Common myeloid progenitor, CD34-positive (primary cell): Measurements from ENCODE around the gene TFPT.

Experiments
- CTCF ChIA-PET: fragments of 350-600 bp; sonication (Branson Sonifier 250); formaldehyde crosslinking; loops from one replicate; lab custom pipeline; 2021; ENCODE audit warnings: antibody characterized with exemption; lab: Charles Lee
- POLR2A ChIA-PET: fragments of 350-600 bp; sonication (Branson Sonifier 250); formaldehyde crosslinking; loops from one replicate; lab custom pipeline; 2021; ENCODE audit warnings: antibody characterized with exemption; lab: Charles Lee
- DNase-seq, 3 donors: peaks; one replicate each; pipeline versions ENCODE4 v3.0.0 to v3.0.0-alpha.2; 2013
- H3K27ac ChIP-seq, 2 experiments: 1 replicate in 1 of 2; 2 replicates in 1 of 2; pipeline ENCODE4 v1.7.0; 2013; ENCODE audit warnings: inconsistent platforms in 2 of 2, low read length in 2 of 2, mild to moderate bottlenecking in 2 of 2, low read depth in 1 of 2, moderate library complexity in 1 of 2; ENCODE audit not compliant: severe bottlenecking in 2 of 2, insufficient read depth in 1 of 2, poor library complexity in 1 of 2
- H3K27me3 ChIP-seq, 5 experiments: replicated peaks in 2 of 5; 1 replicate in 3 of 5; 2 replicates in 2 of 5; pipeline versions ENCODE4 v1.6.1 to v1.7.0; 2013; ENCODE audit warnings: low read length in 4 of 5, mild to moderate bottlenecking in 2 of 5, moderate library complexity in 2 of 5, inconsistent platforms in 1 of 5; ENCODE audit not compliant: insufficient read depth in 5 of 5, control insufficient read depth in 4 of 5
- H3K36me3 ChIP-seq, 4 experiments: 1 replicate in 2 of 4; 2 replicates in 2 of 4; pipeline versions ENCODE4 v1.6.1 to v1.7.0; 2013; ENCODE audit warnings: low read length in 3 of 4, control low read depth in 1 of 4, mild to moderate bottlenecking in 1 of 4; ENCODE audit not compliant: control insufficient read depth in 4 of 4, insufficient read depth in 4 of 4
- H3K4me1 ChIP-seq, 4 experiments: 1 replicate in 3 of 4; 2 replicates in 1 of 4; pipeline versions ENCODE4 v1.6.1 to v1.7.1; 2013; ENCODE audit warnings: low read length in 3 of 4, mild to moderate bottlenecking in 3 of 4, control low read depth in 1 of 4, inconsistent platforms in 1 of 4, moderate library complexity in 1 of 4; ENCODE audit not compliant: control insufficient read depth in 4 of 4, insufficient read depth in 4 of 4; ENCODE audit errors: control extremely low read depth in 1 of 4
- H3K4me3 ChIP-seq, 7 experiments: 1 replicate in 4 of 7; 2 replicates in 3 of 7; pipeline versions ENCODE4 v1.5.1 to v1.7.0; 2013; ENCODE audit warnings: mild to moderate bottlenecking in 7 of 7, low read length in 6 of 7, moderate library complexity in 6 of 7, inconsistent platforms in 2 of 7, low read depth in 2 of 7, control low read depth in 1 of 7; ENCODE audit not compliant: insufficient read depth in 4 of 7, control insufficient read depth in 1 of 7; ENCODE audit errors: extremely low read depth in 1 of 7
- H3K9me3 ChIP-seq, 5 experiments: 1 replicate in 4 of 5; 2 replicates in 1 of 5; pipeline versions ENCODE4 v1.6.1 to v1.7.1; 2013; ENCODE audit warnings: low read length in 4 of 5, mild to moderate bottlenecking in 2 of 5, inconsistent platforms in 1 of 5, low read depth in 1 of 5, moderate library complexity in 1 of 5; ENCODE audit not compliant: control insufficient read depth in 4 of 5, insufficient read depth in 2 of 5; ENCODE audit errors: control extremely low read depth in 1 of 5
- WGBS: methylation state at CpG from one replicate; pipeline ENCODE4 v1.1.5; 2013; ENCODE audit not compliant: insufficient coverage; 5-methylcytosine and 5-hydroxymethylcytosine counted together

Gene TFPT

DNA sequence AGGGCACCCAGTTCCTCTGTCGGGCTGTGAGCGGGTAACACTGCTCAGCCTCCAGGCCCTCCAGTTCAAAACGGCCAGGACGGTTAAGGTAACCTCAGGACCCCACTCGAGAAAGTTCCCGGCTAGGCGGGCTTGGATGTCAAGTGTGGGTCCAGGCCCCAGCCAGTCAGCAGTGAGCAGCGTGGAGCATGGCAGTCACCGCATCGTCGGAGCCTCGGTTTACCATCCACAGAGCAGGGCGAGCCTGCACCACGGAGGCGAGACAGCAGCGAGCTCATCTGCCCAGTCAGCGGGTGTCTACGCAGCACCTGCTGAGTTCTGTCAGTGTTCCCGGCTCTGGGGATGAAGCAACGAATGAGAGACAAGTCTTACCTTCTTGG, 14.2 kb upstream of the TFPT start:
- no peaks in the 10 kb centered on the region for H3K4me1 ChIP-seq
- H3K9me3 ChIP-seq = peaks cover 0 to 3% (median 0%) of the 10 kb centered on the region in 5 experiments
- peaks cover 1 to 65% (median 48%) of the 10 kb centered on the region in 4 experiments for H3K36me3 ChIP-seq
- ChIA-PET POLR2A (no interaction called here), CTCF (no interaction called here)
- no peak overlapping the region for H3K4me3 ChIP-seq
- 98% methylated on average over 19 of the region's 20 CpGs for WGBS
- no peaks in the 10 kb centered on the region for H3K27me3 ChIP-seq
- no peak for DNase-seq
- no peak overlapping the region for H3K27ac ChIP-seq

DNA sequence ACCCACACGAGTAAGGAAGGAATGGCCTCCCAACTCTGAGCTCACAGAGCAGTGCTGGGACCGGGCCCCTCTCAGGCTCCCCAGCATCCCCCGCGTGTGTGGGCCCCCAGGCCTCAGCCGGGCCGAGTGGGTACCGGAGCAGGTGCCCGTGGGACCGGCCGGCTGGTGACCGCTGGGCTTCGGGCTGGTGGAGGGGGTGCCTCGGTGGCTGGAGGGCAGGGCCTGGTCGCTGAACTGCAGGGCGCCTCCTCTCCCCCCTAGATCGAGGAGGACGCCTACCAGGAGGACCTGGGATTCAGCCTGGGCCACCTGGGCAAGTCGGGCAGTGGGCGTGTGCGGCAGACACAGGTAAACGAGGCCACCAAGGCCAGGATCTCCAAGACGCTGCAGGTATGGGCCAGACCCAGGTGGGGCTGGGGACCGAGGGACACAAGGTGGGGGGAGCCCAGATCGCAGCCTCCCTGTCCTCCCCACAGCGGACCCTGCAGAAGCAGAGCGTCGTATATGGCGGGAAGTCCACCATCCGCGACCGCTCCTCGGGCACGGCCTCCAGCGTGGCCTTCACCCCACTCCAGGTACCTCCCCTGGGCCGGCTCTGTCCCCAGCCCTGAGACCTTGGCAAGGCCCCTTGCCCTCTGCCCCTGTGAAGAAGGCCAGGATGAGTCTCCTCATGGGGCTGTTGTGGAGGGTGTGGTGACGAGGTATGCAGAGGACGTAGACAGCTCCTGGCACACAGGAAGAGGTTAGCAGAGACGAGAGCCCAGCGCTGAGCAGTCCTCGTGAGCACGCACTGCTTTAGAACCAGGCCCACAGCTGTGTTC, 13.5 kb upstream of the TFPT start:
- Histone ChIP-seq H3K4me1 (no peaks in the 10 kb centered on the region), H3K27me3 (no peaks in the 10 kb centered on the region), H3K36me3 (peaks cover 3 to 71% (median 54%) of the 10 kb centered on the region in 4 experiments), H3K9me3 (peaks cover 0 to 3% (median 0%) of the 10 kb centered on the region in 5 experiments), H3K27ac (no peak overlapping the region), H3K4me3 (no peak overlapping the region)
- 97% methylated on average over 37 of the region's 41 CpGs for WGBS
- CTCF ChIA-PET = no interaction called here
- DNase-seq = no peak
- POLR2A ChIA-PET = no interaction called here

GRCh38 chr19:54128441-54128725, 12.9 kb upstream of the TFPT start:
- H3K27me3 ChIP-seq = no peaks in the 10 kb centered on the region
- no peak overlapping the region for H3K4me3 ChIP-seq
- POLR2A ChIA-PET = no interaction called here
- H3K27ac ChIP-seq = no peak overlapping the region
- WGBS = 96% methylated on average over 13 of the region's 20 CpGs
- H3K9me3 ChIP-seq = no peaks in the 10 kb centered on the region
- no peak for DNase-seq
- peaks cover 8 to 77% (median 60%) of the 10 kb centered on the region in 4 experiments for H3K36me3 ChIP-seq
- H3K4me1 ChIP-seq = no peaks in the 10 kb centered on the region
- CTCF ChIA-PET = no interaction called here

DNA sequence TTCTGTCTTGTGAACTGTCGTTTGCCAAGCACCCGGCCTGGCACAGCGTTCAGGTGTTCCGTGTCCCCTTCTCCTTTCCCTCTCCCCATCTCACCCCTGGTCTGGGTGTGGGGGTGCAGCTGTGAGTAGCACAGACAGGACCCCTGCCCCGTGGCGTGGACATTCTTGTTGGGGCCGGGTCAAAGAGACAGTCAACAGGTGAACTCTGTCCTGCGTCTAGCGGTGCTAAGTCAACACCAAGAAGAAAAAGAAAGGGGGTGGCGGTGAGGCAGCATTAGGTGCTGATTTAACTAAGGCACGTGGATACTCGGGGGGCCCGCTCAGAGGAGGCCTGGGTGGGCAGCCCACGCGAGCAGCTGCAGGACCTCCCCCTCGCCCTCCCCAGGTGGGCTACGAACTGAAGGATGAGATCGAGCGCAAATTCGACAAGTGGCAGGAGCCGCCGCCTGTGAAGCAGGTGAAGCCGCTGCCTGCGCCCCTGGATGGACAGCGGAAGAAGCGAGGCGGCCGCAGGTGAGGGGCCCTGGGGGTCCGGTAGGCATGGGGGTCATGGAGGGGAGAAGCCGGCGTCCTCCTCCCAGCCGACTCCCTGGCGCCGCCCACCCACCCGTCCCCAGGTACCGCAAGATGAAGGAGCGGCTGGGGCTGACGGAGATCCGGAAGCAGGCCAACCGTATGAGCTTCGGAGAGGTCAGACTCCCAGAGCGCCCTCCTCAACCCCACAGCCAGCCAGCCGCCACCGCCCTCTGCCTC, 12.4 kb upstream of the TFPT start:
- no peaks in the 10 kb centered on the region for H3K9me3 ChIP-seq
- ChIA-PET CTCF (interaction anchor here (1.1 kb wide), 1 partner anchor 9 kb away, joined by 4 read pairs; no protein-coding TSS in a partner anchor), POLR2A (no interaction called here)
- 89% methylated on average over 26 of the region's 44 CpGs for WGBS
- DNase-seq = no peak
- H3K27ac ChIP-seq = no peak overlapping the region
- H3K36me3 ChIP-seq = peaks cover 8 to 82% (median 64%) of the 10 kb centered on the region in 4 experiments
- no peaks in the 10 kb centered on the region for H3K27me3 ChIP-seq
- H3K4me3 ChIP-seq = no peak overlapping the region
- no peaks in the 10 kb centered on the region for H3K4me1 ChIP-seq

DNA sequence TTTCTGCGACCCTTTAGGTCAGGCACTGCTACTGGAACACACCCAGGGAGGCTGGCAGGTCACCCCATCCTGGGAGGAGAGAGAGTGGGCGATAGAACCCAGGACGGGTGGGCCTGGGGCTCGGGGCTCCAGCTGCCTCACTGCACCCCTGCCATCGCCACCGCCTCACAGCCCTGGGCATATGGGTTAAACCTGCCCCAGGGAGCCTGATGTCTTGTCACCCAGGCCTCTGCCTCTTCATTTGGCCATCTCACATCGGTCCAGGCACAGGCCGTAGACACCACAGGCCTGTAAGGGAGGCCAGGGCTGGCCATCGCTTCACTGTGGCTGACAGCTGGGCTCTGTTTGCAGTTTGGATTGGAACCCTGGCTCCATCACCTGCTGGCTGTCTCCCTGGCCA, 10.3 kb upstream of the TFPT start:
- no peak for DNase-seq
- H3K36me3 ChIP-seq = peaks cover 8 to 87% (median 71%) of the 10 kb centered on the region in 4 experiments
- H3K27ac ChIP-seq = no peak overlapping the region
- no peak overlapping the region for H3K4me3 ChIP-seq
- ChIA-PET POLR2A (no interaction called here), CTCF (no interaction called here)
- H3K4me1 ChIP-seq = no peaks in the 10 kb centered on the region
- WGBS = 96% methylated on average over 8 of the region's 9 CpGs
- H3K9me3 ChIP-seq = no peaks in the 10 kb centered on the region
- no peaks in the 10 kb centered on the region for H3K27me3 ChIP-seq

- DNase-seq = no peak
- CTCF ChIA-PET = interaction anchor here (0.9 kb wide), 1 partner anchor 8 kb away, joined by 3 read pairs; no protein-coding TSS in a partner anchor
- H3K27me3 ChIP-seq = no peaks in the 10 kb centered on the region
- H3K9me3 ChIP-seq = no peaks in the 10 kb centered on the region
- WGBS = 98% methylated on average over 17 of the region's 19 CpGs
- H3K4me3 ChIP-seq = no peak overlapping the region
- no peaks in the 10 kb centered on the region for H3K4me1 ChIP-seq
- H3K27ac ChIP-seq = no peak overlapping the region
- POLR2A ChIA-PET = no interaction called here
- peaks cover 8 to 93% (median 75%) of the 10 kb centered on the region in 4 experiments for H3K36me3 ChIP-seq
Measured at GRCh38 chr19:54124393-54124792, 8.9 kb upstream of the TFPT start.

- ChIA-PET POLR2A (interaction anchor here (0.7 kb wide), 1 partner anchor 8 kb away, joined by 3 read pairs; the partner anchor contains the start of gene TFPT), CTCF (interaction anchor here (0.9 kb wide), 1 partner anchor 9 kb away, joined by 3 read pairs; no protein-coding TSS in a partner anchor)
- Histone ChIP-seq H3K36me3 (peaks cover 8 to 88% (median 70%) of the 10 kb centered on the region in 4 experiments), H3K4me1 (no peaks in the 10 kb centered on the region), H3K27ac (no peak overlapping the region), H3K27me3 (no peaks in the 10 kb centered on the region), H3K4me3 (no peak overlapping the region), H3K9me3 (no peaks in the 10 kb centered on the region)
- DNase-seq = no peak
- WGBS = 98% methylated on average over 16 of the region's 17 CpGs
Measured at GRCh38 chr19:54123682-54124081, 8.2 kb upstream of the TFPT start.
